GM18858 (cell line): ENCODE measurements around the gene CDYL2.
"Not testable (repeated sequence)": the region's sequence is repeated elsewhere in the genome, so short reads cannot be mapped to it uniquely, and the experiment has no call there.

ENCODE experiments used
- ATAC-seq: cut with Tn5 transposase; IDR thresholded peaks from one replicate; pipeline ENCODE4 v1.9.1; 2021; ENCODE audit not compliant: unreplicated experiment

Gene CDYL2

GRCh38 chr16:80751167-80751566 lies 53.2 kb downstream of the CDYL2 start:
- ATAC-seq = no peak

- ATAC-seq = no peak
These were observed 58.2 kb downstream of the CDYL2 start for GRCh38 chr16:80746231-80746630.

DNA sequence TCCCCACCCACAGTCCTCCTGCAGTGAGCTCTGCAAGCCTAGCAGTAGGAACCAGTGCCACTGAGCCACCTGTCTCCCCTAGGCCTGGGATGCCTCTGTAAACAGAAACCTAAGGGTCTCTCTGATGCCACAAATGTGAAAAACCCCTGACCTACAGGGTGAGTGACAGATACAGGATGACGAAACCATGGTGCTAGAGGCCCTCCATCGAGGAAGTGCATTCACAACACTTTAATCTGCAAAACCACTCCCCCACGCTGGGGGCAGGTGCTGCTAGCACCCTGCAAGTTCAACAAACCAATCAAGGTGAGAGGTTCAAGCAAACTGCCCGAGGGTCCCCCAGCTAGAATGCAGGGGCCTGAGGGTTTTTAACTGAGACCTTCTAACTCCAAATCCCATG lies 59.5 kb downstream of the CDYL2 start:
- ATAC-seq = no peak

- no peak for ATAC-seq
These were observed 60.6 kb downstream of the CDYL2 start for GRCh38 chr16:80743772-80744171.

GRCh38 chr16:80743273-80743672 lies 61.1 kb downstream of the CDYL2 start:
- no peak for ATAC-seq

- ATAC-seq = no peak
These were observed 62.1 kb downstream of the CDYL2 start for GRCh38 chr16:80742331-80742730.

GRCh38 chr16:80741724-80742123 lies 62.7 kb downstream of the CDYL2 start:
- ATAC-seq = no peak

- no peak for ATAC-seq
These were observed 64.9 kb downstream of the CDYL2 start for GRCh38 chr16:80739523-80739922.

DNA sequence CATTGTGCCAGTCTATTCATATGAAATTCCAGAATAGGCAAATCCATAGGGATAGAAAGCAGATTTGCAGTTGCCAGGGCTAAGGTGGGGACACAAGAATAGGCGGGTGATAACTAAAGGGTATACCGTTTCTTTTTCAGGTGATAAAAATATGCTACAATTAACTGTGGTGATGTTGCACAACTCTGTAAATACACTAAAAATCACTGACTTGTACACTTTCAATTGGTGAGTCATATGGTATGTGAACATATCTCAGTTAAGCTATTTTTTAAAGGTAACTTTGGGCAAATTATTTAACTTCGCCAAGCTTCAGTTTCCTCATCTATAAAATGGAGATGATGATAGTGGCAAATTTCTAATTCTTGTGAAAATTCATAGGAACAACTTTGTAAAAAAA lies 65.9 kb downstream of the CDYL2 start:
- ATAC-seq = no peak

DNA sequence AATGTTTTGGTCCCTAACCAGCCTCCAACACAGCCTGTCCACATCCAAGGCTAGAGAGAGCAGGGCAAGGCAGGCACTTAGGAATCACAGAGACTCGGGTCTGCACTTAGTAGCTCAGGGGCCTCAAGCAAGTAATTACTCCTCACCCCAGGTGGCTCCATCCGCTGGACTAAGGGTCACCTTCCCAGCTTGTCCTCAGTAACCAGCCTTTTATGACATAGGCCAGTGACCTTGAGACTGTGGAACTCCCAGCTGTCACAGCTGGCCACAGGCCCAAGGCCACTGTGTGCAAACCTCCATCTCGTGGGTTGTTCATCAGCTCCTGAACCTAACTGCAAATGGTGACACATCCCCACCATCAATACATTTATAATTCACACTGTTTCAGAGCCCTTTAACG lies 68.6 kb downstream of the CDYL2 start:
- no peak for ATAC-seq

- ATAC-seq = no peak
These were observed 71.0 kb downstream of the CDYL2 start for GRCh38 chr16:80733407-80733806.

DNA sequence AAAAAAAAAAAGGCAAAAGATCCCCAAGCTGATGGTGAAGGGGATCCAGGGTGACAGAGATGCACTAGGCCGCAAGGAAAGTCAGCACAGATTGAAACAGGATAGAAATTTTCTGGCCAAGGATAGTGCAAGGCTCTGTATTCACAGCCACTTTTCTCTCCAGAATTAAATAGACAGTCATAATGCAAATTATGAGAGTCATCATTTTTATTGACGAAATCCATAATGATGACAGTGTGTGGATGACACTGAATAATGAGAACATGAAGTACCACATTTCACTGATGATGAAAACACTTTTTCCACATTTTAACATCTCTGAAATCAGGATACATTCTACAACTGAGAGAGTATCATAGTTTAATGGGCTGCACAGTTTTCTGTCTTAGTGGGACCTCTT lies 72.5 kb downstream of the CDYL2 start:
- no peak for ATAC-seq

DNA sequence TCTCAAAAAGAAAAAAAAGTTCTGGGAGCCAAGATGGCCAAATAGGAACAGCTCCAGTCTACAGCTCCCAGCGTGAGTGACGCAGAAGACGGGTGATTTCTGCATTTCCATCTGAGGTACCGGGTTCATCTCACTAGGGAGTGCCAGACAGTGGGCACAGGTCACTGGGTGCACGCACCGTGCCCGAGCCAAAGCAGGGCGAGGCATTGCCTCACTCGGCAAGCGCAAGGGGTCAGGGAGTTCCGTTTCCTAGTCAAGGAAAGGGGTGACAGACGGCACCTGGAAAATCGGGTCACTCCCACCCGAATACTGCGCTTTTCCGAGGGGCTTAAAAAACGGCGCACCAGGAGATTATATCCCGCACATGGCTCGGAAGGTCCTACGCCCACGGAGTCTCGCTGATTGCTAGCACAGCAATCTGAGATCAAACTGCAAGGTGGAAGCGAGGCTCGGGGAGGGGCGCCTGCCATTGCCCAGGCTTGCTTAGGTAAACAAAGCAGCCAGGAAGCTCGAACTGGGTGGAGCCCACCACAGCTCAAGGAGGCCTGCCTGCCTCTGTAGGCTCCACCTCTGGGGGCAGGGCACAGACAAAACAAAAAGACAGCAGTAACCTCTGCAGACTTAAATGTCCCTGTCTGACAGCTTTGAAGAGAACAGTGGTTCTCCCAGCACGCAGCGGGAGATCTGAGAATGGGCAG lies 77.2 kb downstream of the CDYL2 start:
- ATAC-seq = not testable (repeated sequence)

DNA sequence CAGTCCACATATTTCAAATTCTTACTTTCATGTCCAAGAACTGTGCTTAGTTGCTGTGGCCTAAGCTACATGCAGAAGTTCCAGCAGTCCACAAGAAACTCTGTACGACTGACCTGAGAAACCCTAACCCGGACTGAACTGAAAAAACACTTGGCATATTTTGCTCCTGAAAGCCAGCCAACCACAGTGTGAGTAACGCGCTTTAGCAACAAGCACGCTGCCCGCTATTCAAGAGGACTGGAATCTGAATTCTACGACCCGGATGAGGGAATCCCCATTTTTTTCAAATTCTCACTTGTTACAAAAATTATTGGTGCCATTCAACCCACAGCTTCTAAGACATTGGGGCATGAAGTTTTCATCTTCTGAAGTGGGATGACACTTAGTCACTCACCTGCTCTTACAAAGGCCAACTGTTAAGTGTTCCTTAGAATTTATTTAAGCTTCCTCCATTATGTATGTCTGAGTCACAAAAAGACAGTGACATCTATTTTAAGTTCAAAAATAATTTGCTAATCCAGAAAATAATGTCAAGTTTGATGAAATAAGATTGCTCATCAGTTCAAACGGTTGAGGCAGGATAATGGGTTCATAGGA lies 78.7 kb downstream of the CDYL2 start:
- ATAC-seq = no peak

GRCh38 chr16:80723981-80724380 lies 80.4 kb downstream of the CDYL2 start:
- ATAC-seq = no peak

DNA sequence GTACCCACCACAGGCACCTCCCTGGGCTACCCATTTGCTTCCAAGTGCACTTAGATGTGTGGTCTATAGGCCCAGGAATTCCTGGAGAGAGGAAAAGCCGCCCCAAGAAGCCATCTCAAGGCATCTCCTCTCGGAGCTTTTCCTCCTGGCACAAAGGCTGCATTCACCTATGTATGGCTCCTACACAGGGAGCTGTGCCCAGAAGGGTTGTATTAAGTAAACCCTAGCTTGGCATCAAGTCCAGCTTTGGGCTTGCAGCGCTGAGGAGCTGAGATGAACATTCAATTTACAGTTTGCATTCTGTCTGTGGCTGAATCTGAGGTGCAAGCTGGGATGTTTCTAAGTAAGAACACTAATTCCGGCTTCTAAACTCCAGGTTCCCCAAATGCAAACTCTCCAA lies 81.3 kb downstream of the CDYL2 start:
- no peak for ATAC-seq

GRCh38 chr16:80720804-80721371 lies 83.5 kb downstream of the CDYL2 start:
- ATAC-seq = no peak

- ATAC-seq = peak; percentile 50
These were observed 84.8 kb downstream of the CDYL2 start for GRCh38 chr16:80719573-80719972.

GRCh38 chr16:80718480-80719220 lies 85.7 kb downstream of the CDYL2 start:
- no peak for ATAC-seq

DNA sequence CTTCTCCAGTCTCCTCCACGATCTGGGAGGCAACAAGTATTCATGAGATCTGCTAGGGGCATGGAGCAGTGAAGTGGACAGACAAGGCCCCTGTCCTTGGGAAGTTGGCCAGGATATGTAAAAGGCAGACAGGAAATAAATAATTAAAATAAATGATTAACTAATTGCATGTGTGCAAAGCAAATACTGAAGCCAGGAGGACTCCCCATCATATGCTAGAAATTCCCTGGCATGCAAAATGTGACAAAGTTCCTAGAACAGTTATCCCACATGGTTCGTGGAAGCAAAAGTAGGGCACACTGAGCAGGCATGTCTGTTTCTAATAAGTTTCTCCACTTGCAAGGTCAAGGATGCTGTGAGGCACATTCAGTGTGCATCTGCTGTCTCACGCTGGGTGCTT lies 86.8 kb downstream of the CDYL2 start:
- ATAC-seq = no peak

- no peak for ATAC-seq
These were observed 87.7 kb downstream of the CDYL2 start for GRCh38 chr16:80716564-80717139.

- no peak for ATAC-seq
These were observed 93.0 kb downstream of the CDYL2 start for GRCh38 chr16:80711406-80711805.
